ENCODE results near the gene LPAR6. TPM values are rescaled to one million over a fixed set of nuclear protein-coding genes. Genes with fewer than 3 reads are reported as not detected.

The LPAR6 gene
- total RNA-seq, 2 donors from 2014 or later = 4.9 to 17.8 TPM

- TF ChIP-seq CTCF (IDR thresholded peaks at IDR 0.05) = no peak
- Histone ChIP-seq H3K36me3 (no peaks in the 10 kb centered on the region), H3K4me1 (no peaks in the 10 kb centered on the region), H3K27ac (no peak overlapping the region), H3K9ac (ENCODE audit: low read depth in 2 of 2, low read length in 2 of 2) (no peak overlapping the region), H3K4me3 (no peak overlapping the region), H3K9me3 (no peaks in the 10 kb centered on the region), H3K27me3 (no peaks in the 10 kb centered on the region)
- no peak for DNase-seq
- intact Hi-C loops (cut with DNase I) = no loop called here
Measured at GRCh38 chr13:48377857-48378256, 35.1 kb downstream of the LPAR6 start.

- no peak for DNase-seq
Measured at GRCh38 chr13:48370815-48371214, 42.1 kb downstream of the LPAR6 start.

GRCh38 chr13:48369988-48370387 is 42.9 kb downstream of the LPAR6 start:
- DNase-seq = no peak
- Histone ChIP-seq H3K27me3 (no peaks in the 10 kb centered on the region), H3K9me3 (no peaks in the 10 kb centered on the region), H3K27ac (no peak overlapping the region), H3K36me3 (no peaks in the 10 kb centered on the region), H3K4me3 (no peak overlapping the region), H3K4me1 (no peaks in the 10 kb centered on the region), H3K9ac (ENCODE audit: low read depth in 2 of 2, low read length in 2 of 2) (no peak overlapping the region)
- TF ChIP-seq CTCF (IDR thresholded peaks at IDR 0.05) = no peak
- intact Hi-C loops (cut with DNase I) = no loop called here

More at GRCh38 chr13:48370815-48371214, 42.1 kb downstream of the LPAR6 start:
- no peaks in the 10 kb centered on the region for H3K9me3 ChIP-seq
- H3K27ac ChIP-seq = no peak overlapping the region
- H3K27me3 ChIP-seq = no peaks in the 10 kb centered on the region
- intact Hi-C loops (cut with DNase I) = no loop called here
- no peaks in the 10 kb centered on the region for H3K4me1 ChIP-seq
- no peak overlapping the region for H3K9ac ChIP-seq (ENCODE audit: low read depth in 2 of 2, low read length in 2 of 2)
- H3K36me3 ChIP-seq = no peaks in the 10 kb centered on the region
- TF ChIP-seq CTCF (IDR thresholded peaks at IDR 0.05) = no peak
- H3K4me3 ChIP-seq = no peak overlapping the region

Other genes starting within 250 kb of the LPAR6 start
- 100 to 1,000 TPM; 257 to 456 TPM for gene ITM2B, start 179.9 kb downstream of the LPAR6 start, total RNA-seq
- gene RB1, start 109.4 kb downstream of the LPAR6 start, total RNA-seq = 10 to 100 TPM; 28.5 TPM
- 1 to 10 TPM; 3.3 to 5.5 TPM for gene RCBTB2, start 120.0 kb upstream of the LPAR6 start, total RNA-seq
- gene CYSLTR2, start 240.8 kb upstream of the LPAR6 start, total RNA-seq = under 1 TPM; 0.10 to 0.80 TPM

All from colonic mucosa (tissue), 4 donors.